Activated B cell treated with CpG ODN at 0.5 μM for 24 hours (primary cell): Measurements from ENCODE around the gene RFX2. TPM values are rescaled to one million over a fixed set of nuclear protein-coding genes. Genes with fewer than 3 reads are reported as not detected.

Source experiments
- ATAC-seq: fragments of 200-7000 bp; cut with Tn5 transposase; one replicate; pipeline ENCODE4 v1.10.0; 2021; ENCODE audit warnings: low read depth, mild to moderate bottlenecking, moderate library complexity
- CTCF ChIA-PET: fragments of 350-600 bp; sonication (Branson Sonifier 250); formaldehyde crosslinking; loops from one replicate; lab custom pipeline; 2021; ENCODE audit warnings: antibody characterized with exemption; lab: Charles Lee
- POLR2A ChIA-PET: fragments of 350-600 bp; sonication (Branson Sonifier 250); formaldehyde crosslinking; loops from one replicate; lab custom pipeline; 2021; ENCODE audit warnings: antibody characterized with exemption; lab: Charles Lee
- DNase-seq: peaks from one replicate; pipeline ENCODE4 v3.0.0; 2022
- H3K27ac Mint-ChIP-seq: one replicate; pipeline ENCODE4 v1.8.0; 2020; ENCODE audit warnings: mixed read lengths
- H3K27me3 Mint-ChIP-seq: one replicate; pipeline ENCODE4 v1.8.0; 2021; ENCODE audit warnings: mixed read lengths
- H3K36me3 Mint-ChIP-seq: one replicate; pipeline ENCODE4 v1.8.0; 2021; ENCODE audit warnings: low read depth, mixed read lengths
- H3K4me1 Mint-ChIP-seq: one replicate; pipeline ENCODE4 v1.8.0; 2021; ENCODE audit warnings: mixed read lengths
- H3K4me3 Mint-ChIP-seq: one replicate; pipeline ENCODE4 v1.8.0; 2020; ENCODE audit warnings: mild to moderate bottlenecking, mixed read lengths
- H3K9me3 Mint-ChIP-seq: one replicate; pipeline ENCODE4 v1.8.0; 2020; ENCODE audit warnings: mixed read lengths
- intact Hi-C: fragments of 100-400 bp; cut with micrococcal nuclease; formaldehyde crosslinking; loops from one replicate; pipeline ENCODE4 v1.15.1; 2024
- total RNA-seq: library from RNA; stranded (reverse); gene quantifications from 2 replicates; pipeline ENCODE4 v1.2.3, GENCODE V29; 2022
- TF ChIP-seq, protein P1 (sequence below): fragments of 200-600 bp; IDR thresholded peaks from one replicate; pipeline ENCODE4 v1.8.0; 2022; ENCODE audit warnings: antibody characterized with exemption, mild to moderate bottlenecking

The RFX2 gene
- total RNA-seq, 1 donor from 2014 or later, result 7.0 TPM

DNA sequence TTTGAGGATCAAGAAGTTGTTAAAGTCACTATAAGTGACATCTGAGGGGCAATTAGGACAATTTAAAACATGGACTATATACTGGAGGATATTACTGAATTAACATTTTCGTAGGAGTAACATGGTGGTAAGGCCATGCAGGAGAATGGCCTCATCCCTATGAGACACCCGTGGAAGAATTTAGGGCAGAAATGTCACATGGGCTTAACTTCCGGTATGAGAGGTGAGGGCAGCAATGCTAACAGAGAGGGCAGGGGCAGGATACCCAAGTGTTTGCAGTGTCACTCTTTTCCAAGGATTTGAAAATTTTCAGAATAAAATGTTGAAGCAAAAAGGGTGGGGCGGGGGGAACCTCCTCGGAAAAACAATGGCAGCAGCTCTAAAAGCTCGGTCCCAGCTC, 156.0 kb downstream of the RFX2 start:
- peaks cover 86% of the 10 kb centered on the region for H3K4me1 Mint-ChIP-seq
- CTCF ChIA-PET, result no interaction called here

DNA sequence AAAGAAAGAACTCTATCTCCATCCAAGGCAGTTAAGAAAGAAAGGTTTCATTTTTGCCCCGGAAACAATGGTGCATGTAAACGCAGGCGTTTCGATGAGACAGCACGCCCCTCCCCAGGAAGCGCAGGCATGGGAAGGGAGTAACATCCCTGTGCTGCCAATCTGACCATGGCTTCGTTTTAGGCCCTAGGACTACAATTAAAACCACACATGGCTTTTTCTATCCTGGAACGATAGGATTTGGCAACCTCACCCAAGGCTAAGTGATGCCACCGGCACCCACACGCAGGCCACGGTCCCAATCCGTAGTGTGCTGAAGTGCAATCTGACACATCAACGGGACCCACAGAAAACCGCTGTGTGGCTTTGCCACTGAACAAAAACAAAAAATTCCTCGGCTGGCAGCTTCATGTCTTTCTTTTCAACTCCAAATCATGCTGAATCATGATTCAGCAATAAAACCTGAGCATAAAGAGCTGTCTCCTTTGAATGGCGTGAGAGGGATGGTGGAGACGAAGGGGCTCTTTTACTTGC, 156.6 kb downstream of the RFX2 start:
- Mint-ChIP-seq H3K27me3 (no peaks in the 10 kb centered on the region), H3K27ac (peak overlapping the region; percentile 43), H3K36me3 (peaks cover 44% of the 10 kb centered on the region), H3K9me3 (no peaks in the 10 kb centered on the region), H3K4me3 (no peak overlapping the region), H3K4me1 (peaks cover 87% of the 10 kb centered on the region)
- no peak for ATAC-seq
- POLR2A ChIA-PET, result no interaction called here
- no peak for DNase-seq
- CTCF ChIA-PET, result interaction anchor here (1.9 kb wide), 1 partner anchor 13 kb away, joined by 4 read pairs; no protein-coding TSS in a partner anchor
- intact Hi-C loops, result no loop called here
- TF ChIP-seq, protein P1, sequence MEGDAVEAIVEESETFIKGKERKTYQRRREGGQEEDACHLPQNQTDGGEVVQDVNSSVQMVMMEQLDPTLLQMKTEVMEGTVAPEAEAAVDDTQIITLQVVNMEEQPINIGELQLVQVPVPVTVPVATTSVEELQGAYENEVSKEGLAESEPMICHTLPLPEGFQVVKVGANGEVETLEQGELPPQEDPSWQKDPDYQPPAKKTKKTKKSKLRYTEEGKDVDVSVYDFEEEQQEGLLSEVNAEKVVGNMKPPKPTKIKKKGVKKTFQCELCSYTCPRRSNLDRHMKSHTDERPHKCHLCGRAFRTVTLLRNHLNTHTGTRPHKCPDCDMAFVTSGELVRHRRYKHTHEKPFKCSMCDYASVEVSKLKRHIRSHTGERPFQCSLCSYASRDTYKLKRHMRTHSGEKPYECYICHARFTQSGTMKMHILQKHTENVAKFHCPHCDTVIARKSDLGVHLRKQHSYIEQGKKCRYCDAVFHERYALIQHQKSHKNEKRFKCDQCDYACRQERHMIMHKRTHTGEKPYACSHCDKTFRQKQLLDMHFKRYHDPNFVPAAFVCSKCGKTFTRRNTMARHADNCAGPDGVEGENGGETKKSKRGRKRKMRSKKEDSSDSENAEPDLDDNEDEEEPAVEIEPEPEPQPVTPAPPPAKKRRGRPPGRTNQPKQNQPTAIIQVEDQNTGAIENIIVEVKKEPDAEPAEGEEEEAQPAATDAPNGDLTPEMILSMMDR, result no peak

More for the DNA sequence above, 156.0 kb downstream of the RFX2 start:
- ATAC-seq (no peak), DNase-seq (no peak)
- Mint-ChIP-seq H3K4me3 (no peak overlapping the region), H3K9me3 (no peaks in the 10 kb centered on the region), H3K27ac (peak overlapping the region; percentile 43), H3K36me3 (peaks cover 41% of the 10 kb centered on the region), H3K27me3 (no peaks in the 10 kb centered on the region)
- intact Hi-C loops, result no loop called here
- TF ChIP-seq, protein P1, result no peak
- POLR2A ChIA-PET, result no interaction called here

DNA sequence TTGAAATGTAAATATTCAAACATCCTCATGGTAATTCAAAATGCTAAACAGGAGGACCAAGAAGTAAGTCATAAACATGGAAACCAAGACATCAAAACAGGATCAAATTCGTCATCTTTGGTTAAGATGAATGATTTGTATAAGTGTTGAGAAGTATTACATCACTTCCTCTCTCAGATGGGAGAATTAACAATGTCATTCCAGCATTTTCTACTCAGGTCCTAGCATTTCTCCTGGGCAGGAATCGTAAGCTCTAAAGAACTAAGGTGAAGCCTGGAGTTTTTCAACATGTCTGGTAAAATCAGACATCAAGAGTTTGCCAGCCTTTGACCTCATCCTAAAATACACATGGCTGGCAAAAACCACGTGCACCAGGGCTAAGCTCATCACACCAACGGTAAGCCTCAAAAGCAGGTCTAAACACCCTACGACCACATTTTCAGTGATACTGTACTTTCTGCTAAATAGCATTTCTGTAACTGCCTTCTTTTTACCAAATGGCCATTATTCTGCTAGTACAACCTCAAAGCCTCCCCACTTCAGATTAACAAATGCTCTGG, 157.2 kb downstream of the RFX2 start:
- H3K27ac Mint-ChIP-seq, result peak overlapping the region; percentile 43
- peaks cover 89% of the 10 kb centered on the region for H3K4me1 Mint-ChIP-seq
- CTCF ChIA-PET, result interaction anchor here (1.8 to 1.9 kb wide), 2 partner anchors 13 to 149 kb away, joined by 4 to 6 read pairs; no protein-coding TSS in a partner anchor
- no peaks in the 10 kb centered on the region for H3K9me3 Mint-ChIP-seq
- TF ChIP-seq, protein P1, result no peak
- no peak for DNase-seq
- intact Hi-C loops, result no loop called here
- POLR2A ChIA-PET, result interaction anchor here (1.9 kb wide), 1 partner anchor 9 kb away, joined by 6 read pairs; no protein-coding TSS in a partner anchor
- no peak overlapping the region for H3K4me3 Mint-ChIP-seq
- H3K27me3 Mint-ChIP-seq, result no peaks in the 10 kb centered on the region
- ATAC-seq, result no peak
- peaks cover 46% of the 10 kb centered on the region for H3K36me3 Mint-ChIP-seq

DNA sequence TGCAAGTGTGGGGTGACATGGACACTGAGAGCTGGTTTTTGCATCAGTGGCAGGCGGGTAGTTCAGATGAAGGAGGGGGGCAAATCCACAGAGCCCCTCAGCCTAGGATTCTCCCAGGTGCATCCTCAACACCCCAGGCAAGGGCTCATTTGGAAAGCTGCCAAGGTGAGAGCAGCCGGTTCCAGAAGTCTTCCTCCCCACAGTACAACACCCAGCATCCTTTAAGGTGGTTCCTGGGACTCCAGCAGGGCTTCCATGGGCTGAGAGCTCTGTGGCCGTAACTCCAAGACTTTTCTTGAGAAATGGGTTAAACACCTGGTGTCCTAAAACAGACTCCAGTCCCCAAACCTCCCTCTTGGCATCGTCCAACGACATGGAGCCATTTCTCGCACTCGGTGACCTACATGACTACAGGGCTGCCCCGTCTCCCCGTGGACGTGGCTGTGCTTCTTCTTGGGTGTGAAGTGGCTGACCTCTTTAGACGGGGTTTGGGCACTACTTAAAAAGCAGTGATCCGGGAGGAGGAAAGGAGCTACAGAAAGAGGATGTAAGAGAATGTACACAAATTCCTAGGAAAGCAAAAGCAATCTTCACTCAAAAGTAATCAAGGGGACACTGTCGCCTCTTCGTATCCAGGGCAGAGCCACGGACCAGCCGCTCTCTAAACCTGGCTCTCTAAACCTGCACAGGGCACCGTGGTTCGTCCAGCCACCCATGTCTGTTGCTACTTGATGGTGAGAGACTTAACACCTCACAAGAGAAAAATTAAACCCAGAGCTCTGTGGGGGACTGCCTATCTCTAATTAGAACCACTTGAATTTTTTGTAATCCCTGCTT, 157.9 kb downstream of the RFX2 start:
- Mint-ChIP-seq H3K9me3 (no peaks in the 10 kb centered on the region), H3K36me3 (peaks cover 46% of the 10 kb centered on the region), H3K27me3 (no peaks in the 10 kb centered on the region), H3K4me1 (peaks cover 90% of the 10 kb centered on the region), H3K4me3 (no peak overlapping the region), H3K27ac (no peak overlapping the region)
- TF ChIP-seq, protein P1, result no peak
- ATAC-seq (no peak), DNase-seq (no peak)
- CTCF ChIA-PET, result interaction anchor here (1.2 to 1.9 kb wide), 4 partner anchors 14 to 148 kb away, joined by 4 to 6 read pairs (median 4); no protein-coding TSS in a partner anchor
- POLR2A ChIA-PET, result interaction anchor here (1.2 to 1.9 kb wide), 2 partner anchors 10 to 26 kb away, joined by 3 to 6 read pairs; partner anchors contain the start of gene RANBP3
- intact Hi-C loops, result no loop called here
